Fibroblast of the aortic adventitia (primary cell): ENCODE data around the gene TDG. TPM values are rescaled to one million over a fixed set of nuclear protein-coding genes. Genes with fewer than 3 reads are reported as not detected.

Experiments
- total RNA-seq: library from RNA; depleted of rRNA; stranded (reverse); fragments of >200 nt; gene quantifications from 2 replicates; pipeline ENCODE4 v1.2.3, GENCODE V29; 2012; ENCODE audit warnings: low replicate concordance

Gene TDG
- total RNA-seq, 1 donor, result 16.5 TPM

Other genes with a start within 250 kb of the TDG start
- 7.0 and 11.7 TPM in 2 replicates for gene NT5DC3, start 124.6 kb upstream of the TDG start, total RNA-seq
- gene HSP90B1, start 35.5 kb upstream of the TDG start, total RNA-seq, result 438 and 657 TPM in 2 replicates
- gene GLT8D2, start 84.3 kb downstream of the TDG start, total RNA-seq, result 46.0 and 55.3 TPM in 2 replicates
- gene HCFC2, start 98.7 kb downstream of the TDG start, total RNA-seq, result 28.3 and 30.5 TPM in 2 replicates
- gene NFYB, start 172.3 kb downstream of the TDG start, total RNA-seq, result 20.2 and 43.7 TPM in 2 replicates
- gene TXNRD1, start 249.9 kb downstream of the TDG start, total RNA-seq, result 350 and 651 TPM in 2 replicates